Activated T-cell treated with anti-CD3 and anti-CD28 coated beads, Interleukin-2, amount 50 U/mL, for 72 hours (primary cell): ENCODE data around the gene LAMTOR4. TPM values are rescaled to one million over a fixed set of nuclear protein-coding genes. Genes with fewer than 3 reads are reported as not detected.
A peak's percentile ranks its signal among the peaks of the same experiment; 100 is the strongest.
"Not testable (repeated sequence)": the region's sequence is repeated elsewhere in the genome, so short reads cannot be mapped to it uniquely, and the experiment has no call there.

Experiments used
- ATAC-seq, 2 donors: fragments of 150-1000 bp; cut with Tn5 transposase; replicated peaks in 1 of 2; 2 replicates each; pipeline ENCODE4 v1.10.0; 2021; ENCODE audit warnings: moderate library complexity in 2 of 2, mild to moderate bottlenecking in 1 of 2
- DNase-seq, 2 donors: peaks; one replicate each; pipeline ENCODE4 v3.0.0; 2021 to 2022; ENCODE audit warnings: mixed read lengths in 1 of 2
- H3K27ac Mint-ChIP-seq: one replicate; pipeline ENCODE4 v1.8.0; 2022; ENCODE audit warnings: mild to moderate bottlenecking, moderate library complexity, mixed read lengths
- H3K27me3 Mint-ChIP-seq: one replicate; pipeline ENCODE4 v1.8.0; 2022; ENCODE audit warnings: low read depth, mixed read lengths
- H3K36me3 Mint-ChIP-seq, 2 donors: one replicate each; pipeline ENCODE4 v1.8.0; 2022; ENCODE audit warnings: mixed read lengths in 2 of 2, mild to moderate bottlenecking in 1 of 2; ENCODE audit not compliant: insufficient read depth in 2 of 2
- H3K4me1 Mint-ChIP-seq: one replicate; pipeline ENCODE4 v1.8.0; 2022; ENCODE audit warnings: low read depth, mixed read lengths
- H3K4me3 Mint-ChIP-seq, 2 donors: one replicate each; pipeline ENCODE4 v1.8.0; 2022; ENCODE audit warnings: mild to moderate bottlenecking in 2 of 2, mixed read lengths in 2 of 2, moderate library complexity in 2 of 2
- H3K9me3 Mint-ChIP-seq, 2 donors: one replicate each; pipeline ENCODE4 v1.8.0; 2022; ENCODE audit warnings: mixed read lengths in 2 of 2
- total RNA-seq, 2 donors: library from RNA; stranded (reverse); gene quantifications; one replicate each; pipeline ENCODE4 v1.2.3, GENCODE V29; 2022

LAMTOR4 gene
- total RNA-seq, 2 donors from 2014 or later = 130 to 134 TPM

DNA sequence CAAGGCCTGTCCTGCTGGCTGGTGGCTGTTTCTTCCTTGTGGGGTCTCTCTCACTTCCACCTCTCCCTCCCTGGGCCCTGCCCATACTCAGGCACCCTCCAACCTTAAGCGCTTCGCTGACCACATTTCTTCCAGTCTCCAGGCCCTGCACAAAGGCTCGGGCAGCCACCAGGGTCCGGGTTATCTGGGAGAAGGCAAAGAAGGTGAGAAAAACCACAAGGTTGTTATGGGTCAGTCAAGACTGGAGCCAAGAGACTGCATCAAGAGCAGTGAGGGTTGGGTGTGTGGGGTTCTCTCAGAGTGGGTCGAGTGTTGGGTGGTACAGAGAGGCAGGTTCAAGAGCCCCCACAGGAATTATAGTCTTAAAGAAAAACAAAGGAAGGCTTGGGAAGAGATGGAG, 25.9 kb downstream of the LAMTOR4 start:
- DNase-seq (no peak), ATAC-seq (no peak)
- no peaks in the 10 kb centered on the region for H3K27me3 Mint-ChIP-seq
- H3K27ac Mint-ChIP-seq = no peak overlapping the region
- peaks cover 50% of the 10 kb centered on the region for H3K4me1 Mint-ChIP-seq
- H3K9me3 Mint-ChIP-seq = no peaks in the 10 kb centered on the region
- H3K4me3 Mint-ChIP-seq = no peak overlapping the region
- H3K36me3 Mint-ChIP-seq = peaks cover 0 to 2% of the 10 kb centered on the region in 2 donors

DNA sequence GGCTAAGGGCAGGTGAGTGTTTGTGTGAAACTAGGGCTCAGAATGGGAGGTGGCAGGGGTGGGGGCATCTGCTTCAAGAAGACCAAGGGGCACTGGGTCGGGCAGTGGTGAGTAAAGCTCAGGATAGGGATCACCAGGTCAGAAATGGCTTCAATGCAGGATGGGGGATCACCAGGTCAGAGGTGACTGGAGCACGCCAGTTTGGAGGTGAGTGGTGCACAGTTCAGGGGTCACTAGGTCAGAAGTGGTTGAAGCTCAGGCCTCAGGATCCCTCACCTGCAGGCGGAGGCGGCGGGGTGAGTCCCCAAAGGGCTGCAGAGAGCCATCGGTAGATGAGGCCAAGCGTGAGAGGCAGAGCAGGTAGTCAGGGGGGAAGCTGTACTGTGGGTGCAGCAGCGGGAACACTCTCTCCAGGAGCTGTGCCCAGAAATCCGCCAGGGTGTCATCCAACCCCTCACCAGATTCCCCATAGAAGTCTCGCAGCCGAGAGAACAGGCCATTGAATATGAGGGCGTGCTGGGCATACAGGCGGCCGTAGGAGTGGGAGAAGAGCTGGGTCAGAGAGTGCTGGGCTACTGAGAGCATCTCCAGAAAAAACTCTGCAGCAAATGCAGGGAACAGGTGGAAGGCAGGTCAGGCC, 26.7 kb downstream of the LAMTOR4 start:
- peaks cover 3% of the 10 kb centered on the region in 2 donors for H3K36me3 Mint-ChIP-seq
- no peaks in the 10 kb centered on the region for H3K27me3 Mint-ChIP-seq
- ATAC-seq (no peak), DNase-seq (no peak)
- H3K4me3 Mint-ChIP-seq = peak overlapping the region; percentile 10 to 13
- peaks cover 50% of the 10 kb centered on the region for H3K4me1 Mint-ChIP-seq
- peaks cover 0 to 1% of the 10 kb centered on the region in 2 donors for H3K9me3 Mint-ChIP-seq
- no peak overlapping the region for H3K27ac Mint-ChIP-seq

DNA sequence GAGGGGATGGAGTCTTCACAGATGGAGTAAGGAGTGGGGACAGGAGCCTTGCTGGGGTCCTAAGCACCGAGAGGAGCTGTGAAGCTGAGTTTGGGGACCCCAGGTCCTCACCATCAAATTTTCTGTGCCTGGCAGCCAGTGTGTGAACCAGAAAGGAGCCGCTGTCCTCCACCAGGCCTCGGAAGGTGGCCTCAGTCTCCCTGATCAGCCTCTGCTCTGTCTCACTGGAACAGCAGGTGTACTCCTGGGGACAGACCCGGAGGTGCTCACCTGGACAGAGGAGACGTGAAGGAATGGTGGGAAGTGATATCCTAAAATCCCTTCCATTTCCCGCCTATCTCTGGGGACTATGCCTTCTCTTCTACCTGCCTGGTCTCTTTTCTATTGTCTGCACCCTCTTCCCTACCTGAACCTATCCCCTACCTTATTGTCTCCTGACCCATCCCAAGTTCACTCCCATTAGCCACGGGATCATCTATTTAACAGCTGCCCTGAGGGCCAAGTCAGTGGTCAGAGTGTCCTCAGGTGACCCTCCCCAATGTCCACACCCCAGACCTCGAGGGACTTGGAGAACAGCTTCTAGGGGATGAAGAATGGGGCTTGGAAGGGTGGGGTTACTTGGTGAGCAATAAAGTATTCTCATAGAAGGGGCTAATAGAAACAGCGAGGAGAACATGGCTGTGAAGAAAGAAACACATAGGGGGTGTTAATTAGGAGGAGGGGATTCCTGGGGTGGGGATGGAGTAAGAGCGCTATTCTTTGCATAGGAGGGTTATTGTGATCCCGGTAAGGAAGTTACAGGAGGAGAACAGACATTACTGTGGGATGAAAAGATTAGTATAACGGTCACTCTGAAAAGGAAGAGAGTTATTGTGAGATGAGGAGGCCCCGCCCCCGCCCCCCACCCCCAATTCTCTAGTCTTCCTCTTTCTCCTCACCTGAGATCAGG, 27.7 kb downstream of the LAMTOR4 start:
- Mint-ChIP-seq H3K9me3 (peaks cover 0 to 2% of the 10 kb centered on the region in 2 donors), H3K4me1 (peaks cover 55% of the 10 kb centered on the region), H3K27me3 (no peaks in the 10 kb centered on the region), H3K36me3 (peaks cover 4 to 8% of the 10 kb centered on the region in 2 donors), H3K27ac (no peak overlapping the region), H3K4me3 (peak overlapping the region; percentile 85 to 91)
- ATAC-seq (no peak), DNase-seq (no peak)

DNA sequence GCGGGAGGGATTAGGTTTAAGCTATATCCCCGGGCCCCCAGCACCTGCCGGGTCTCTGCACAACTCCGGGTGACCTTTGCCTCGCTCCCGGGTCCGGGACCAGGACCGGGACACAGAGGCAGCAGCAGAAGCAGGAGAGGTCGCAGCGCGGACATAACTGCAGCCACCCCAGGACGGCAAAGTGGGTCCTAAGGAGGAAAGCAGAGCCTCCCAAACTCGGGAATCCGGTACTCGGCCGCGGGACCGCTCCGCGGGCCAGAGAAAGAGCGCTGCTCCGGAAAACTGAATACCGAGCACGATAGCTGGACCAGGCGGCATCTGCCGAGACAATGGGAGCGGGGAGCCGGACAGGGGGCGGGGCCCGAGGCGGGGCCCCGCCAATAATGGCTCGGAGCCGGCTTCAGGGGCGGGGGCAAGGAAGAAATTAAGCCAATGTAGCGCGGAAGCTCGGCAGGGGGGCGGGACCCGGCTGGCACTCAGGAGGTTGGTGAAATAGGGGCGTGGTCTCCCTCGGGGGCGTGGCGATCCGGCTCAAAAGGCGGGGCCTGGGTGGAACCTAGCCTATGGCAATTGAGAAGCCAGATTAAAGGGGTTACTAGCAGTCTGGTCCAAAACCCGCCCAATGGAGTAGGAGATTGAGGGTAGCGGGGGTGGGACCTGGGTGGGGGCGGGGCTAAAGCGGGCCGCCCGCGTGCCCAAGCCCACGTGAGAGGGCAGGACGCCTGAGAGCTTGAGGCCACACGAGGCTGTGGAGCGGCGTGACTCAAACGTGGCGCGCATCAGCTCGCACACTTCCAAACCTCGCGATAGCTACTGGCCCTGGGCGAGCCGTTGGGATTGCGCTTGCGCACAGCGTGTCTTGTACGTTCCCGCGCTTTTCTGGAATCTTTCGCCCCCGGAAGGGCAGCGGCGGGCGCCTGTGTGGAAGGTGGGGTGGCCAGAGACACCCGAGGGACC, 28.6 kb downstream of the LAMTOR4 start, which contains the start of the genes GPC2 and STAG3:
GPC2 (minus strand) TSS at position 337 of the 957 bp plus-strand sequence; CDS start at position 155, 182 bp downstream.
STAG3 (plus strand) TSS at position 874 of the 957 bp plus-strand sequence. CDS start 2,639 bp downstream, outside the sequence.
- peak; percentile 99 to 100 for DNase-seq
- Mint-ChIP-seq H3K9me3 (peaks cover 0 to 2% of the 10 kb centered on the region in 2 donors), H3K4me3 (peak within 1 kb of the TSS; percentile 85 to 91), H3K27ac (no peak within 1 kb of the TSS), H3K36me3 (peaks cover 4 to 12% of the 10 kb centered on the region in 2 donors), H3K4me1 (peaks cover 59% of the 10 kb centered on the region), H3K27me3 (no peaks in the 10 kb centered on the region)
- ATAC-seq = peak; percentile 89 to 92

DNA sequence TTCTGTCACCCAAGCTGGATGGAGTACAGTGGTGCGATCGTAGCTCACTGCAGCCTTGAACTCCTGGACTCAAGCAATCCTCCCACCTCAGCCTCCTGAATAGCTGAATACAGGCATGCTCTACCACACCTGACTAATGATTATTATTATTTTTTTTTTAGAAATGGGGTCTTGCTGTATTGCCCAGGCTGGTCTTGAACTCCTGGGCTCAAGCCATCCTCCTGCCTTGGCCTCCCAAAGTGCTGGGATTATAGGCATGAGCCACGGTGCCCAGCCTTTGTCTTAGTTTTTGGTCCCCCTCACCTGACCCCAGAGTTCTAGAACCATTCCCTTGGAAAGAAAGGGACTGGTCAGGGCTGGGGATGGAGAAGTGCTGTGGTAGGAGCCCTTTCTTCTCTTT, 31.4 kb downstream of the LAMTOR4 start:
- Mint-ChIP-seq H3K4me1 (peaks cover 70% of the 10 kb centered on the region), H3K4me3 (peak overlapping the region; percentile 81 to 91), H3K36me3 (peaks cover 6 to 18% of the 10 kb centered on the region in 2 donors)
- H3K9me3 Mint-ChIP-seq, DNase-seq, H3K27ac Mint-ChIP-seq, ATAC-seq, H3K27me3 Mint-ChIP-seq: not testable (repeated sequence)

DNA sequence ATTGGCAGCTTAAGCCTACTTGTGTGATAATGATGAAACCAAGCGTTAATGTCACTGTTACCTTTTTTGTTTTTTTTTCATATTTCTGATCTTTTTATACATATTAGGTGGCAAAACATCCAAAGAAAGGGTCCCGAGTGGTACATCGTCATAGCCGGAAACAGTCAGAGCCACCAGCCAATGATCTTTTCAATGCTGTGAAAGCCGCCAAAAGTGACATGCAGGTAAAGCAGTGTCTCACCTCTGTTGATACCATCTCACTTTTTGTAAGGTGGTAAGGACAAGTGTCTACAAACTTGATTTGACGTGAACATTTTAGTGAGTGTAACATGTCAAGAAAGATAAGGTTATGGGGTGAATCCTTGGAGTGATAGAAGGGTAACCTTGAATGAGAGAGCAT, 33.9 kb downstream of the LAMTOR4 start:
- peak overlapping the region; percentile 10 to 91 for H3K4me3 Mint-ChIP-seq
- not testable (repeated sequence) for H3K27ac Mint-ChIP-seq, H3K27me3 Mint-ChIP-seq, H3K9me3 Mint-ChIP-seq, ATAC-seq, DNase-seq
- H3K36me3 Mint-ChIP-seq = peaks cover 4 to 18% of the 10 kb centered on the region in 2 donors
- peaks cover 52% of the 10 kb centered on the region for H3K4me1 Mint-ChIP-seq

DNA sequence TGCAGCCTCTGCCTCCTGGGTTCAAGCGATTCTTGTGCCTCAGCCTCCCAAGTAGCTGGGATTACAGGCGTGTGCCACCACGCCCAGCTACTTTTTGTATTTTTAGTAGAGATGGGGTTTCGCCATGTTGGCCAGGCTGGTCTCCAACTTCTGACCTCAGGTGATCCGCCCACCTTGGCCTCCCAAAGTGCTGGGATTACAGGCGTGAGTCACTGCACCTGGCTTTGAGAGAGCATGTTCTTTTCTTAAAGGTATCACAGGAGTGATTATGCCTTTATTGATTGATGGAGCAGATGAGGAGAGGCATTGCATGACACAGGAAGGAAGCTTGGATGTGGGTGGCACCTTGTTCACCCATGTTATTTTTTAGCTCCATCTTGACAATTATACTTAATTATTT, 34.4 kb downstream of the LAMTOR4 start:
- not testable (repeated sequence) for DNase-seq, H3K27me3 Mint-ChIP-seq, H3K9me3 Mint-ChIP-seq, ATAC-seq, H3K4me3 Mint-ChIP-seq, H3K27ac Mint-ChIP-seq
- H3K36me3 Mint-ChIP-seq = peaks cover 4 to 18% of the 10 kb centered on the region in 2 donors
- H3K4me1 Mint-ChIP-seq = peaks cover 52% of the 10 kb centered on the region

DNA sequence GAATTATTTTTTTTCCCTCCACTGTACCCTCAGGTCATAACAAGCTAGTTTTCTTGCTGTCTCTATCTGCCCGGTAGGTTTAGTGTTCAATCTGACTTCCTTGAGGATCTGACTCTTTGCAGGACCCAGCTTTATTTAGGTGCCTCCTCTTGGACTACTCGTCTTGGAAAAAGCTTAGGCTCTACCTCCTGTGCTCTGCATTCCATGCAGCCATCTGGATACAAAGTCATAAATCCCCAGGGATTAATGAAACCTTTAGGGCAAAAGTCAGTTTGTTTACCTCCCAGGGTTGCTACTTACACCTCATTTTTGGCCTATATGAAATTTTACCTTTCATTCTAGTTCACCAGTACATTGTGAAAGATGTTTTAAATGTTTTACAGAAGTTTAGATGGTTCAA, 37.0 kb downstream of the LAMTOR4 start:
- no peaks in the 10 kb centered on the region for H3K27me3 Mint-ChIP-seq
- peaks cover 2 to 12% of the 10 kb centered on the region in 2 donors for H3K36me3 Mint-ChIP-seq
- peaks cover 44% of the 10 kb centered on the region for H3K4me1 Mint-ChIP-seq
- ATAC-seq (no peak), DNase-seq (no peak)
- H3K4me3 Mint-ChIP-seq = no peak overlapping the region
- H3K9me3 Mint-ChIP-seq = no peaks in the 10 kb centered on the region
- no peak overlapping the region for H3K27ac Mint-ChIP-seq

DNA sequence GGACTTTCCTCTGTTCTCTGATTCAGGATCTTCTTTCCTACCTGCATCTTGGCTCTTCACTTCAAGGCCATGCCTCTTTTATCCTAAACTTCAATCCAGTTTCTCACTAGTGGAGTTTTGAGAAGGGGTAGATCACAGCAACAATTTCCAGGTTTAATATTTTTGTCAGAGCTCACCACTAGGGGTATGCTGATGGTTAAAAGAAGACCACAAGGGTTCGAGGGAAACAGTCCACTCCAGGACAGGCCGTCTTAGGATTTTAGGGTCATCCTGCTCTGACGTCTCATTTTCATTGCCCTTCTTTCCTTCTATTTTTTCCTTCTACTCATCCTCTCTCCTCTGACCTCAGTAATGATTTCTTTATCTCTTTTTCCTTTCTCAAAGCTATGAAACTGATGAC, 40.3 kb downstream of the LAMTOR4 start:
- Mint-ChIP-seq H3K9me3 (no peaks in the 10 kb centered on the region), H3K27me3 (no peaks in the 10 kb centered on the region), H3K4me3 (no peak overlapping the region), H3K27ac (no peak overlapping the region), H3K4me1 (peaks cover 43% of the 10 kb centered on the region), H3K36me3 (peaks cover 0 to 5% of the 10 kb centered on the region in 2 donors)
- no peak for ATAC-seq
- no peak for DNase-seq

DNA sequence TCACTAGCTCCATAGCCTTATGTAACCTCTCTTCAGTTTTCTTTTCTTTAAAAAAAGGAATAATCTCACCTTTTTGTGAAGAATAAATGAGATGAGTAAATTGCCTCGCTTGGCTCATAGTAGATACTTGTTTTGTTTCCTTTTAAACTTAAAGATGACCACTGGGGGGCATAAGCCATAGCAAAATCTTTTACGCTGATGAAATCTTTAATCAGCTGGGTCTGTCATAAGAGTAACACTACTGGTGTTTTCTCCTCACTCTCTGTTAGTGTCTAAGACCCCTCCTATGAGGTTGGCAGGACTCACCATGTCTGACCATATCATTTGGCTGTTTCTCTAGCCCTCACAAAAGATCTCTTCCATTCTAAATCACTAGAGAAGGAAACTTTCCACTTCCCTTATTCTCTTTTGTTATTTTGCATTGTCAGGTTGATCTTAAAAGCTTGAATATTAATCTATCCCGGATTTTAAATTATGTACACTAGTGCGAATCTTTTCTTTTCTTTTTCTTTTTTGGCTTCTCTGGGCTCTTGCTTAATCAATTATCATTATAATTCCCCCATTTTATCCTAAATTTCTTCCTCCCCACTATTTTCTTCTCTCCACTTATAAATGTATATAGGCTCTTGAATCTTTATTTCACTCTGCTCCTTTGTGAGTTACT, 41.5 kb downstream of the LAMTOR4 start:
- DNase-seq = no peak
- H3K4me3 Mint-ChIP-seq = peak overlapping the region in 1 of 2 donors; percentile 67
- H3K27me3 Mint-ChIP-seq = no peaks in the 10 kb centered on the region
- H3K9me3 Mint-ChIP-seq = no peaks in the 10 kb centered on the region
- peaks cover 0 to 7% of the 10 kb centered on the region in 2 donors for H3K36me3 Mint-ChIP-seq
- ATAC-seq = peak; percentile 89 to 94
- H3K27ac Mint-ChIP-seq = peak overlapping the region; percentile 95
- peaks cover 43% of the 10 kb centered on the region for H3K4me1 Mint-ChIP-seq

DNA sequence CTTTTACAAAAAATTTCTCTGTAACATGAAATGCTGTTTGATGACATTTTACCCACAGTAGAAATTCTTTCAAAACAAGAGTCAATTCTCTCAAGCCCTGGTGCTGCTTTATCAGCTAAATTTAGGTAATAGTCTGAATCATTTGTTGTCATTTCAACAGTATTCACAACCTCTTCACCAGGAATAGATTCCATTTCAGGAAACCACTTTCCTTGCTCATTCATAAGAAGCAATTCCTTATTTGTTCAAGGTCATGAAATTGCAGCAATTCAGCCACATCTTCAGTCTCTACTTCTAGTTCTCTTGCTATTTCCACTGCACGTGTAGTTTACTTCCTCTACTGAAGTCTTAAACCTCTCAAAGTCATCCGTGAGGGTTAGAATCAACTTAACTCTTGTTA, 43.1 kb downstream of the LAMTOR4 start:
- H3K36me3 Mint-ChIP-seq = peaks cover 0 to 7% of the 10 kb centered on the region in 2 donors

More for the DNA sequence above, 43.1 kb downstream of the LAMTOR4 start:
- DNase-seq = no peak
- peaks cover 52% of the 10 kb centered on the region for H3K4me1 Mint-ChIP-seq
- no peak for ATAC-seq
- H3K4me3 Mint-ChIP-seq = no peak overlapping the region
- no peaks in the 10 kb centered on the region for H3K9me3 Mint-ChIP-seq
- no peaks in the 10 kb centered on the region for H3K27me3 Mint-ChIP-seq
- peak overlapping the region; percentile 95 for H3K27ac Mint-ChIP-seq
